NK-92 (cell line): ENCODE results near the gene CACNB3.
"Not testable (repeated sequence)": the region's sequence is repeated elsewhere in the genome, so short reads cannot be mapped to it uniquely, and the experiment has no call there.

ENCODE experiments used
- DNase-seq: peaks from one replicate; lab custom pipeline; 2025; ENCODE audit not compliant: unreplicated experiment; lab: John Stamatoyannopoulos, UW

Gene CACNB3

DNA sequence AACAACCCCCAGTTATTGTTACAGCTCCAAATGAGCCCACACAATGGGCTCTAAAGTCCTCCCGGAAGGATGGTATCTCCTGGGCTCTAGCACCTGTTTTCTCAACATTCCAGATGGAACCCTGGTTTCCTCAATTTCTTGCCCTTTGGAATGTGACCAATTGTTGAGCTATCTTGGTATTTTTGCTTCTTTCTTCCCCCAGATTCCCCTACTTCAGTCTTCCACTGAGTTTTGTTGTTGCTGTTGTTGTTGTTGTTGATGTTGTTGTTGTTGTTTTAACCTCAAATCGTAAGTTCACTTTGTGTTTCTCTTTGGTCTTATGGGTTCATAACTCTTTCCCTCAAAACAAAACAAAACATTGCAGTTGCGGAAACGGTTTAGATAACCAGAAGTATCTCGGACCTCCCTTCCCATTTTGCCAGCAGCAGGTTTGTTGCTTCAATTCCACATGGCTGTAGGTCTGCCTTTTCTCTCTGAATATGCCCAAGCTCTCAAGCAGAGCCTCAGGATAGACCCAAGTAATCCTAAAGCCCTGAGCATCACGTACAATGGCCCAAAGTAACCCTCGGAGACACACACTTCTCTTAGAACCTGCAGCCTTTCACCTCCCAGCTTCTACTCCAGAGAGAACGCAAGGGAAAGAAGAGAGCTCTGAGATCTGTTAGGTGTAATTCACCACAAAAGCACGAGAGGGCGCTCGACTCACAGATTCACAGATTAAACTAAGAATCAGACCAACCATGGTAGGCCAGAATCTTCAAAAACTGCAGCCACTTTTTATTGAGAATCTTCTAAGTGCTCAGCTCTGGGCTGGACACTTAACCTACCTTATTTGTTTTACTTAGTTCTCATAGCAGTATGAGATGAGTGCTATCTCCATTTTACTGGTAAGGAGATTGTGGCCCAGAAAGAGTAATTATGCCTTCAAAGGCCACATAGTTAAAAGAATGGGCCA lies 34.7 kb downstream of the CACNB3 start:
- no peak for DNase-seq

DNA sequence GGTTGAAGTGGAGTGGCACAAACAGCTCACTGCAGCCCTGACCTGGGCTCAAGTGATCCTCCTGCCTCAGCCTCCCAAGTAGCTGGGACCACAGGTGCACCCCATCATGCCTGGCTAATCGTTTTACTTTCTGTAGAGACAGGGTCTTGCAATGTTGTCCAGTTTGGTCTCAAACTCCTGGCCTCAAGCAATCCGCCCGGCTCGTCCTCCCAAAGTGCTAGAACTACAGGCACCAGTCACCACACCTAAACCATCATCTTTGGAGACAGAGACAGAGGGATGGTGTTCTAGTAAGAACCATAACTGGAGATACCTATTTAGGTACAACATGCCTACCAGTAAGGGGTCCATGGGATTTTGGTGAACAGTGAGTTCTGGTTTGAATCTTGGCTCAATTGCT lies 36.2 kb downstream of the CACNB3 start:
- no peak for DNase-seq

GRCh38 chr12:48854932-48855331 lies 36.6 kb downstream of the CACNB3 start:
- DNase-seq: not testable (repeated sequence)

DNA sequence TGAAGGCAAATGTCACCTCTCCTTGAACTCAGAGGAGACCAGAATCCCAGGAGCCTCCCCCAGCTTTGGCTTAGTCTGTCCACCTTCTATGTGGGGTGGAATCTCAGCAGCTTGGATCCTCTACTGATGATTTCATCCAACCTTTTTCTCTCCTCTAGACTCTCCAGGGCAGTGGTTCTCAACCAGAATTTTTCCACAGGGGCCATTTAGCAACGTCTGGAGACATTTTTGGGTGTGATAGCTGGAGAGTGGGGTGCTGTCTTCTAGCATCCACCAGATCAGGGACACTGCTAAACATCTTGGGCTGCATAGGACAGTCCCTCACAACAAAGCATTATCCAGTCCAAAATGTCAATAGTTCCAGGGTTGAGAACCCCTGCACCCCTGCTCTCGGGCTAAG lies 38.1 kb downstream of the CACNB3 start:
- DNase-seq: no peak

DNA sequence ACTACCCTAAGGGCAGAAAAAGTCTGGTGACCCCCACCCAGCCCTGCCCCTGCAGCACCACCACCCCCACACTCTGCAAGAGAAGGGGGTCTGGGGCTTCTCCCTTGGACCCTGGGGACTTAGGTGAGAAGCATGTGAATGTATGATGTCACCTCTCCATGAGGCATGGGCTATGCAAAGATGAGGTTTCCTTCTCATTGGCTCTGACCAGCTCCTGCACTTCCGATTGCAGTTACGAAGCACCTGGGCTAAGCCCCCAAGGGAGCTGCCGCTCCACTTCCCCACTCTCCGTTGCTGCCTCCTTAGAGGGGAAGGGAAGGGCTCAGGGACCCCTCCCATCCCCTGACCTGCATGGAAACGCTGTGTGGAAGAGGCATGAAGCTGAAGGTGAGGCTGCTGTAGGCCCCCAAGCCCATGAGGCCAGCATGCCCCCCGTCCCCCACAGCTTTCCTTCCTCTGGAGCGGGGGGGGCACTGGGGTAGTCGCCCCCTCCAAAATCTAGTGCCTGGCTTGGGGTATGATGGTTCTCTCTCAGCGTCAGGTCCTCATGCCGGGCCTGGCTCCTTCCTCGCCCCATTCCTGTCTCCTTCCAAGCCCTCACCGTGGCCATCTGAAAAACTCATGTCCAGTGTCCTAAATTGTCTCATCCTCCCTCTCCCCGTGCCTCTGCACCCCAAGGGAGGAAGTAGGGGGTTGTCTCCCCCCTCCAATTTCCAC lies 39.1 kb downstream of the CACNB3 start:
- no peak for DNase-seq

DNA sequence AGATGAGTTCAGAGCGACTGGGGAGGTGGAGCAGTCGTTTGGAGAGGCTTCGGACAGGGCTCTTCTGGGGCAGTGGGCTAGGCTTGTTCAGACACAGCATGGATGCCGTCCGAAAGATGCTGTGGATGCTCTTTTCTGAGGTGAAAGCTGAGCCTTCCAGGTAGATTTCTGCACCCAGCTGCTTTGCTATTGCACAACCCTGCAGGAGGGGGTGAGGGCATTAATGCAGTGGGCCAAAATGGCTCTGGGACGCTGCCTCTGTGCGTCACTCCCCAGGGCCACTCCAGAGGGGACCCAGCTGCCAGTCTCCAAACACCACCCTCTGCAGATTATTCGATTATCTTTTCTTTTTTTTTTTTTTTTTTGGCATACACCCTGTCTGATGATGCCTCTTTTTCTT lies 39.7 kb downstream of the CACNB3 start:
- no peak for DNase-seq

DNA sequence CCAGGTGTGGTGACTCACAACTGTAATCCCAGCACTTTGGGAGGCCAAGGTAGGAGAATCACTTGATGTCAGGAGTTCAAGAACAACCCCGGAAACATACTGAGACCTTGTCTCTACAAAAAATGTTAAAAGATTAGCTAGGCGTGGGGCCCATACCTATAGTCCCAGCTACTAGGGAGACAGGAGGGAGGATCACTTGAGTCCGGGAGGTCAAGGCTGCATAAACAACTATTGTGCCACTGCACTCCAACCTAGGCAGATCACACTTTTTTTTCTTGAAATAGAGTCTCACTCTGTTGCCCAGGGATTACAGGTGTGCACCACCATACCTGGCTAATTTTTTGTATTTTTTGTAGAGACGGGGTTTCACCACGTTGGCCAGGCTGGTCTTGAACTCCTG lies 41.3 kb downstream of the CACNB3 start:
- no peak for DNase-seq

DNA sequence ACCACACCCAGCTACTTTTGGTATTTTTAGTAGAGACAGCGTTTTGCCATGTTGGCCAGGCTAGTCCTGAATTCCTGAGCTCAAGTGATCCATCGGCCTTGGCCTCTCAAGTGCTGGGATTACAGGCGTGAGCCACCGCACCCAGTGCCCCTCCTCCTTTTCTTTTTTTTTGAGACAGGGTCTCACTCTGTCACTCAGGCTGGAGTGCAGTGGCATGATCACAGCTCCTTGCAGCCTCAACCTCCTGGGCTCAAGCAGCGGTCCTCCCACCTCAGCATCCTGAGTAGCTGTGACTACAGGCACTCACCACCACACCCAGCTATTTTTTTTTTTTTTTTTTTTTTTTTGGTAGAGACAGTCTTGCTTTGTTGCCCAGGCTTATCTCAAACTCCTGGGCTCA lies 41.9 kb downstream of the CACNB3 start:
- DNase-seq: not testable (repeated sequence)

DNA sequence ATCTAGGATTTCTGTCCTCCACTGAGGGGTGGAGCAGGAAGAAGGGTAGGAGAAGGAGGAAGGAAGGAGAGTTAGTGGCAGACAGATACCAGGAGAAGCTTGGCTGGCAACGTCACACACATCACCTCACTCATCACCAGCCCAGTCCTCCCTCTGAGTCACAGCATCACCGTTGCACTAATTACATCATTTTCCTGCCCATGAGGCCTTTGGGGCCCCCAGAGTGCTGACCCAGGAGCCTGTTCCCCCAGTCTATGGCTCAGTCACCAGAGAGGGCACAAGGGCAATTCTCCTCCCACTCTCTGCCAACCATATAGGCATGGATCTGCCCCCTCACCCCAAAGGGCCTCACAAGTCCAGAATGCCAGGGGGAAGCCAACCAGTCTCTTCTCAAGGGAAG lies 42.8 kb downstream of the CACNB3 start:
- DNase-seq: no peak

GRCh38 chr12:48862760-48863159 lies 44.5 kb downstream of the CACNB3 start:
- no peak for DNase-seq

DNA sequence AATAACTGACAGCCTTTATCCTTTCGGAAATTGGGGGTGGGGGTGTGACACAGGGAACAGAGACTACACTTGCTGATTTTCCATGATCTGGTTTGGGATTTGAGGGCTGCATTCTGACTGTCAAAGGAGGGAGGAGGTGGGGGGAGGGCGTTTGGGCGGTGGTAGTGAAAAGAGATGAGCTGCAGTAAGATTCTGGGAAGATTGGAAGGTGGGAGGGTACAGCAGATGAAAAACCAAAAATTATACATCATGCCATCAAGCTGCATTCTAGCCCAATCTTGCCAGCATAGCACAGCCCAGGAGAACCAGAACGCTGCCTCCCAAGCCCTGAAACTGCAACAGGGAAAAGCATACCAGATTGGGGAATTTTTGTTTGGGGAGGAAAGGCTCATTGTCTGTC lies 45.0 kb downstream of the CACNB3 start:
- no peak for DNase-seq

GRCh38 chr12:48865281-48866051 lies 47.2 kb downstream of the CACNB3 start, which contains the start of gene RND1:
RND1 (minus strand) TSS chr12:48865870; CDS start chr12:48865767, 103 bp downstream.
- DNase-seq: peak; percentile 57

- DNase-seq: no peak
These were observed 47.9 kb downstream of the CACNB3 start for GRCh38 chr12:48866052-48866711.

DNA sequence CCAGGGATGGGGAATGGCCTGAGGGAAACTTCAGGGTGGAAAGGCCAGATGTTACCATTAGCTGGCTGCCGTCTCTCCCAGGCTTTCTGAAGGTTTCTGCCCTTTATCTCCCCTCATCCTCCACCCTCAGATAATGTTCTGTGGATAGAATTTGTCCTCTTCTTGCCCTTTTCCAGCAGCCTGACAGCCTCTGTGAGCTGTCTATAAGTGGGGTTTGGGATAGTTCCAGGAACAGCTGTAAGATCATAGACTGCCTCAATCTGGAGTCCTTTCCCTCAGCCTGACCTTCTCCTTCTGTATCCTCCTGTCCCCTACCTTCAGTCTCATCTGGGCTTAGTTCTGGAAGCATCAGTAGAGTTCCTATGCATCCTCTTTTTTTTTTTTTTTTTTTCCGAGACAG lies 50.2 kb downstream of the CACNB3 start:
- DNase-seq: no peak

GRCh38 chr12:48869191-48869590 lies 50.9 kb downstream of the CACNB3 start:
- DNase-seq: no peak

GRCh38 chr12:48873096-48873495 lies 54.8 kb downstream of the CACNB3 start:
- no peak for DNase-seq

GRCh38 chr12:48873534-48873933 lies 55.2 kb downstream of the CACNB3 start:
- DNase-seq: not testable (repeated sequence)

GRCh38 chr12:48875944-48876515 lies 57.7 kb downstream of the CACNB3 start:
- no peak for DNase-seq
